Measurements from ENCODE around the gene PIGH. TPM values are rescaled to one million over a fixed set of nuclear protein-coding genes. Genes with fewer than 3 reads are reported as not detected.

PIGH gene
- total and polyA plus RNA-seq, 12 donors = 9.0 to 23.3 (median 10.3) TPM

GRCh38 chr14:67557656-67558055, 42.4 kb downstream of the PIGH start:
- Histone ChIP-seq H3K4me3 (no peak overlapping the region), H3K27ac (no peak overlapping the region), H3K4me1 (no peaks in the 10 kb centered on the region), H3K27me3 (no peaks in the 10 kb centered on the region), H3K9me3 (no peaks in the 10 kb centered on the region), H3K36me3 (no peaks in the 10 kb centered on the region)
- intact Hi-C loops (cut with DNase I) = no loop called here
- no peak for ATAC-seq
- no peak for DNase-seq
- 79 to 86% methylated on average over 3 of the region's 3 CpGs for WGBS, 2 donors
- TF ChIP-seq CTCF (IDR thresholded peaks at IDR 0.05) = no peak

- H3K9me3 ChIP-seq = no peaks in the 10 kb centered on the region
- H3K27ac ChIP-seq = no peak overlapping the region
- H3K36me3 ChIP-seq = no peaks in the 10 kb centered on the region
- ATAC-seq (no peak), DNase-seq (no peak)
- H3K4me3 ChIP-seq = no peak overlapping the region
- TF ChIP-seq CTCF (IDR thresholded peaks at IDR 0.05) = no peak
- intact Hi-C loops (cut with DNase I) = no loop called here
- no peaks in the 10 kb centered on the region for H3K4me1 ChIP-seq
- 81 to 86% methylated on average over 7 of the region's 7 CpGs for WGBS, 2 donors
- H3K27me3 ChIP-seq = no peaks in the 10 kb centered on the region
Measured at GRCh38 chr14:67557118-67557517, 43.0 kb downstream of the PIGH start.

GRCh38 chr14:67556671-67557070, 43.4 kb downstream of the PIGH start:
- Histone ChIP-seq H3K4me3 (no peak overlapping the region), H3K9me3 (no peaks in the 10 kb centered on the region), H3K4me1 (no peaks in the 10 kb centered on the region), H3K27ac (no peak overlapping the region), H3K36me3 (no peaks in the 10 kb centered on the region), H3K27me3 (no peaks in the 10 kb centered on the region)
- WGBS, 2 donors = 77 to 79% methylated on average over 2 of the region's 2 CpGs
- no peak for DNase-seq
- TF ChIP-seq CTCF (IDR thresholded peaks at IDR 0.05) = peak in 1 of 9 donors; percentile 9
- intact Hi-C loops (cut with DNase I) = no loop called here
- ATAC-seq = no peak

GRCh38 chr14:67555518-67556090, 44.5 kb downstream of the PIGH start:
- TF ChIP-seq CTCF (IDR thresholded peaks at IDR 0.05) = no peak
- Histone ChIP-seq H3K4me1 (no peaks in the 10 kb centered on the region), H3K9me3 (no peaks in the 10 kb centered on the region), H3K36me3 (no peaks in the 10 kb centered on the region), H3K27me3 (no peaks in the 10 kb centered on the region), H3K4me3 (no peak overlapping the region), H3K27ac (no peak overlapping the region)
- 80 to 84% methylated on average over 11 of the region's 11 CpGs for WGBS, 2 donors
- no peak for DNase-seq
- ATAC-seq = no peak
- intact Hi-C loops (cut with DNase I) = no loop called here

Data from heart right ventricle (tissue), 16 donors.